ENCODE data around the gene PLCB2.
A peak's percentile ranks its signal among the peaks of the same experiment; 100 is the strongest.

PLCB2 gene

DNA sequence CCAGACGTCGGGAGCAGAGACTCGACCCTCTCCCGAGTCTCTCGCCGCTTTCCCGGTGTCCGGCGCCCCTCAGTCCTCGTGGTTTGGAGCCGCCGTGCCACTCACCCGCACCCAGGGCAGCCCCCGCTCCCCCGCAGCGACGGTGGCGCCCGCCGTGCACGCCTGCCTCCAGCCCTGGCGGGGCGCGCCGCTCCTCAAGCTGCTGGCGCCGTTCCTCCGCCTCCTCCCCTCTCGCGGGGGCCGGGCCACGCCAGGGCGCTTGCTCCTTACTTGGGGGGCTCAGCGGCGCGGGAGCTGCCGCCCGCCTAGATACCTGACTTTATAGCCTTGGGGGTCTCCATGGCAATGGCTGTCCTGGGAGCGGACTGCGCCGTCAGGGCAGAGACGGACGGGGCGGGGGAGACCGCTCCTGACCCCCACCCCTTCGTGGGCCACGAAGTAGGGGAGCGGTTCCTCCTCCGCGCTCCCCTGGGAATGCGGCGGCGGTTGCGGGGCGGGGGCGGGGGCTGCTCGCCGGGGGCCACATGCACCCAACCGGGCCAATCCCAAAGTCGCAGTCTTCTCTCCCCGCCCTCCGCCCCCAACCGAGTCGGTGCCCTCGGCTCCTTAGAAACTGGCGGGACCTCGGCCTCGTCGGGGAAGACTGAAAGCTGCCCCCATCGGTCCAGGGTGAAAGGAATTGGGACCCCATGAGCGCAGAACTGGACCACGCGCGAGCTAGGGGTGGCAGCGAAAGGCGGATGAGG, 24.7 kb downstream of the PLCB2 start, which contains the start of gene ANKRD63:
Gene ANKRD63 (minus strand): TSS at position 196 of the 746 bp plus-strand sequence. CDS start 478 bp downstream, outside the sequence.
- peak within 1 kb of the TSS; percentile 79 for H3K27ac ChIP-seq
- no peaks in the 10 kb centered on the region for H3K9me3 ChIP-seq (ENCODE audit: severe bottlenecking)
- peaks cover 2% of the 10 kb centered on the region; the same call in 1 of the 2 replicates for H3K36me3 ChIP-seq
- DNase-seq: peak; percentile 49
- H3K27me3 ChIP-seq (ENCODE audit: insufficient read depth, low read depth, severe bottlenecking): no peaks in the 10 kb centered on the region
- TF ChIP-seq, protein P1, sequence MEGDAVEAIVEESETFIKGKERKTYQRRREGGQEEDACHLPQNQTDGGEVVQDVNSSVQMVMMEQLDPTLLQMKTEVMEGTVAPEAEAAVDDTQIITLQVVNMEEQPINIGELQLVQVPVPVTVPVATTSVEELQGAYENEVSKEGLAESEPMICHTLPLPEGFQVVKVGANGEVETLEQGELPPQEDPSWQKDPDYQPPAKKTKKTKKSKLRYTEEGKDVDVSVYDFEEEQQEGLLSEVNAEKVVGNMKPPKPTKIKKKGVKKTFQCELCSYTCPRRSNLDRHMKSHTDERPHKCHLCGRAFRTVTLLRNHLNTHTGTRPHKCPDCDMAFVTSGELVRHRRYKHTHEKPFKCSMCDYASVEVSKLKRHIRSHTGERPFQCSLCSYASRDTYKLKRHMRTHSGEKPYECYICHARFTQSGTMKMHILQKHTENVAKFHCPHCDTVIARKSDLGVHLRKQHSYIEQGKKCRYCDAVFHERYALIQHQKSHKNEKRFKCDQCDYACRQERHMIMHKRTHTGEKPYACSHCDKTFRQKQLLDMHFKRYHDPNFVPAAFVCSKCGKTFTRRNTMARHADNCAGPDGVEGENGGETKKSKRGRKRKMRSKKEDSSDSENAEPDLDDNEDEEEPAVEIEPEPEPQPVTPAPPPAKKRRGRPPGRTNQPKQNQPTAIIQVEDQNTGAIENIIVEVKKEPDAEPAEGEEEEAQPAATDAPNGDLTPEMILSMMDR (IDR thresholded peaks at IDR 0.05; ENCODE audit: low read depth, low read length): no peak
- peak within 1 kb of the TSS; percentile 53 for H3K4me3 ChIP-seq (ENCODE audit: low read depth, low read length)

DNA sequence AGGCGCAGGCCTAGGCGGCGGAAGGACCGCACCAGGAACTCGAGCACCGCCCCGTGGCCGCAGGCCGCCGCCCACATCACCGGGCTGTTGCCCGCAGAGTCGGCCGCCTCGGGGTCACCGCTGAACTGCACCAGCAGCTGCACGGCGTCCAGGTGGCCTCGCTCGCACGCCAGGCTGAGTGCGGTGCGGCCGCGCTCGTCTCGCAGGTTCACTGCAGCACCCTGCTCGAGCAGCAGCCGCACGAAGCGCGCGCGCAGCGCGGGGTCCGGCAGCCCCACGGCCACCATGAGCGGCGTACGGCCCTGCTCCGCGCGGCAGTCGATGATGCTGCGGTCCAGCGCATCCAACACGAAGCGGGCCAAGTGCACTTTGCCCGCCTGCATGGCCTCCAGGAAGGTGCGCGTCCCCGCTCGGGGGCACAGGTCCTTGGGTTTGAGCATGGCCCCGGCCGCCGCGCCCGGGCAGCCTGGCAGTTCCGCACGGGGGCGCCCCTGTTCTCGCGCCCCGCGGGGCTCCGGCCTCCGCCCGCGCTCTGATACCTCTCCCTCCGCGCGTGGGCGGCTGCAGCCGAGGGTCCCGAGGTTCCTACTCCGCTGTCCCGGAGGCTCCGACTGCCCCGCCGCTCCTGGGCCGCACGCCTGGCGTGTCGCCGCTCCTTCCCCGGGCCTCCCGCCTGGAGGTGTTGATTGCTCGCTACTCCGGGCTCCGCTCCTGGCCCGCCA, 25.4 kb downstream of the PLCB2 start:
- DNase-seq: peak; percentile 69
- H3K4me3 ChIP-seq (ENCODE audit: low read depth, low read length): peak overlapping the region; percentile 53
- TF ChIP-seq, protein P1 (IDR thresholded peaks at IDR 0.05; ENCODE audit: low read depth, low read length): peak; percentile 61
- H3K27me3 ChIP-seq (ENCODE audit: insufficient read depth, low read depth, severe bottlenecking): no peaks in the 10 kb centered on the region
- peak overlapping the region; percentile 79 for H3K27ac ChIP-seq
- H3K9me3 ChIP-seq (ENCODE audit: severe bottlenecking): no peaks in the 10 kb centered on the region
- H3K36me3 ChIP-seq: peaks cover 2% of the 10 kb centered on the region; the same call in 1 of the 2 replicates

DNA sequence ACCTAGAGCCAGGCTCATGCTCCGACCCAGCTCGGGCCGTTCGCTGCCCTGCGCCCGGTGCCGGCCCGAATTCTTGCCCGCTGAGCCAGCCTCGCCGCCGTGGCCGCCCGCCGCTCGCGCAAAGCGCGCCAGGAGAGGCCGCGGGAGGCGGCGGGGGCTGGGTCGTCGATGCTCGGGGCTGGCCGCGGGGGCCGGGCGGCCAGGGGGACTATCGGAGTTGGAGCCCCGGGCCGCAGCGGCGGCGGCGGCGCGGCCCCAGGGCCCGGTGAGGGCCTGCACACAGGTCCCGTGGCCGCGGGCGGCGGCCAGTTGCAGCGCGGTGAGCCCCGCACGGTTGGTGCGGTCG, 26.0 kb downstream of the PLCB2 start:
- TF ChIP-seq, protein P1 (IDR thresholded peaks at IDR 0.05; ENCODE audit: low read depth, low read length): no peak

DNA sequence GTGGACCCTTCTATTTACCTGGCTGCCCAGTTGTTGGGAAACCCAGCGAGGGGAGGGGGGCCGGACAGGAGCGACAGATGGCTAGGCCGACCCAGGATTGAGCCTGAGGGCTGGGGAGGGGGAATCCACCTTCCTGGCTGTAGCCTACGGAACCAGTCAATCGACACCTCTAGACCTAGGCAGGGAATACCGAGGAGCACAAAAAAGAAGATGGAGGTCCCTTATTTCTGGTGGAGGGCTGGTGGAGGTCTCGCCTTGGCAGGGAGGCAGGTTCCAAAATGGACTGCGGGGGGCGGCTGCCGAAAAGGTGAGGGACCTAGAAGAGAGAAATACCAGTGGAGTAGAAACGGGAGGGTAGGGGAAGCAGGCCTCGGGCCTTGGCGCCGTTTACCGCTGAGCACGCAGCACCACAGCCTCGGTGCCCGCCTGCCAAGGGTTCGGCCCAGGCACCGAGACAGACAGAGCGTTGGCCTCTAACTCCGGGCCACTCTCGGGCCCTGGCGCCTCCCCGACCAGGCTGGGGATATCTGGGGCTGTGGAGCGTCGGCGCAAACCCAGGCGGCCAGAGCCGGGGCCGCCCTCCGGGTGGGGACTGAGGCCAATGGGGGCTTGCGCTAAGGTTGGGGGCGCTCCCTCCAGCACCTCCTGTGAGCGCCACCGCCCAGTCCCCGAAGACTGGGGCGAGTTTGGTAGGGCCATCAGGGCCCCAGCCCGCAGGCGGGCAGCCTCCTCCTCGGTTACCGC, 26.5 kb downstream of the PLCB2 start:
- no peaks in the 10 kb centered on the region for H3K27me3 ChIP-seq (ENCODE audit: insufficient read depth, low read depth, severe bottlenecking)

More for the DNA sequence above, 26.0 kb downstream of the PLCB2 start:
- no peaks in the 10 kb centered on the region for H3K27me3 ChIP-seq (ENCODE audit: insufficient read depth, low read depth, severe bottlenecking)
- H3K27ac ChIP-seq: peak overlapping the region; percentile 77
- no peaks in the 10 kb centered on the region for H3K9me3 ChIP-seq (ENCODE audit: severe bottlenecking)
- no peak for DNase-seq
- H3K36me3 ChIP-seq: peaks cover 2% of the 10 kb centered on the region; the same call in 1 of the 2 replicates
- no peak overlapping the region for H3K4me3 ChIP-seq (ENCODE audit: low read depth, low read length)

More for the DNA sequence above, 26.5 kb downstream of the PLCB2 start:
- H3K36me3 ChIP-seq: peaks cover 2% of the 10 kb centered on the region; the same call in 1 of the 2 replicates
- peak; percentile 84 for DNase-seq
- TF ChIP-seq, protein P1 (IDR thresholded peaks at IDR 0.05; ENCODE audit: low read depth, low read length): no peak
- H3K27ac ChIP-seq: peak overlapping the region; percentile 77
- H3K4me3 ChIP-seq (ENCODE audit: low read depth, low read length): no peak overlapping the region
- no peaks in the 10 kb centered on the region for H3K9me3 ChIP-seq (ENCODE audit: severe bottlenecking)
